Measurements from ENCODE around the gene PIN1.

The PIN1 gene

DNA sequence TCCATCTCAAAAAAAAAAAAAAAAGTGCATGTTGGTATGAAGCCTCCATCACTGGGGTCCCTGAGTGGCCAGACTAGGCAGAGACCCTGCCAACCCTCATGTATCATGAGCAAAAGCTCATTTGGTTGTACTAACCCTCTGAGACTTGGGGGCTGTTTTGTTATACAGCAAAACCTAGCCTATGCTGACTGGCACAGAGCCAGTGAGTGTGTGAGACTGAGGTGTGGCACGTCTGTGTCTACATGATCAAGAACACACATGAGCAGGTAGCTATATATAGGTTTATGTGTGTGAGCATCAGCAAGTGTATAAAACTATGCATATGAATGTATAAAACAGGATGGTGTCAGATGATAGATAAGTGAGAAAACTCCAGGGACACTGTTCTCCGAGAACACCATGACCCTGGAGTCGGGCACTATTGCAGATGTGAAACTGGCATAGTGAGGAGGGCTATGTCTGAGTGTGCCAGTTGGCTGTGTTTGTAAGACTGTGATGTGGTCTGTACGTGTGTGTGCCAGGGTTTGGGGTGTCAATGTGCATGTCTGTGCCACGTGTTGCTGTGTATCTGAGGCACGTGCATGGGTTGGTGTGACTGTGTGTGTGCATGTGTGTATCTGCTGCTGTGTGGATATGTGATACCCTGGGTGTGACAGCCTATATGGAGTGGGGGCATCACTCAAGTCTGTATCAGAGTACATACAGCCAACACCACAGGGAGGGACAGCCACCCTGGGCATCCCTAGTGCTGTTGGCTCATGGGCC, 56.7 kb downstream of the PIN1 start:
- no peak for DNase-seq (ENCODE audit: low spot score)
